GOT3 (cell line): ENCODE measurements around the gene TNNT3.
"Not testable (repeated sequence)": the region's sequence is repeated elsewhere in the genome, so short reads cannot be mapped to it uniquely, and the experiment has no call there.

Experiments used
- DNase-seq: peaks from one replicate; lab custom pipeline; 2025; ENCODE audit warnings: mixed read lengths; lab: John Stamatoyannopoulos, UW

Gene TNNT3

GRCh38 chr11:1881442-1882264, 37.9 kb upstream of the TNNT3 start:
- DNase-seq, result no peak

GRCh38 chr11:1882265-1883238, 37.0 kb upstream of the TNNT3 start:
- no peak for DNase-seq

- DNase-seq, result no peak
Measured at GRCh38 chr11:1883346-1884302, 35.9 kb upstream of the TNNT3 start.

- DNase-seq, result no peak
Measured at GRCh38 chr11:1884303-1884700, 35.2 kb upstream of the TNNT3 start.

GRCh38 chr11:1886551-1886950, 33.0 kb upstream of the TNNT3 start:
- not testable (repeated sequence) for DNase-seq

- DNase-seq, result no peak
Measured at GRCh38 chr11:1887451-1888346, 31.8 kb upstream of the TNNT3 start.

GRCh38 chr11:1888347-1888753, 31.2 kb upstream of the TNNT3 start:
- DNase-seq, result no peak

GRCh38 chr11:1888811-1889210, 30.7 kb upstream of the TNNT3 start:
- no peak for DNase-seq

- no peak for DNase-seq
Measured at GRCh38 chr11:1889224-1889930, 30.1 kb upstream of the TNNT3 start.

GRCh38 chr11:1889941-1890855, 29.3 kb upstream of the TNNT3 start:
- no peak for DNase-seq

GRCh38 chr11:1890856-1891830, 28.4 kb upstream of the TNNT3 start:
- DNase-seq, result no peak

- no peak for DNase-seq
Measured at GRCh38 chr11:1891831-1892115, 27.7 kb upstream of the TNNT3 start, which contains the start of gene PRR33. Gene PRR33, minus strand, starts transcription at chr11:1891895. Its CDS starts 1,311 bp downstream, at chr11:1890584.

GRCh38 chr11:1892116-1892515, 27.4 kb upstream of the TNNT3 start:
- no peak for DNase-seq

- no peak for DNase-seq
Measured at GRCh38 chr11:1892558-1892957, 26.9 kb upstream of the TNNT3 start.

GRCh38 chr11:1893581-1894359, 25.7 kb upstream of the TNNT3 start:
- DNase-seq, result no peak

GRCh38 chr11:1894759-1895158, 24.7 kb upstream of the TNNT3 start:
- no peak for DNase-seq

GRCh38 chr11:1896468-1896867, 23.0 kb upstream of the TNNT3 start:
- DNase-seq, result no peak
